ENCODE measurements around the gene GRIA1.

The GRIA1 gene

DNA sequence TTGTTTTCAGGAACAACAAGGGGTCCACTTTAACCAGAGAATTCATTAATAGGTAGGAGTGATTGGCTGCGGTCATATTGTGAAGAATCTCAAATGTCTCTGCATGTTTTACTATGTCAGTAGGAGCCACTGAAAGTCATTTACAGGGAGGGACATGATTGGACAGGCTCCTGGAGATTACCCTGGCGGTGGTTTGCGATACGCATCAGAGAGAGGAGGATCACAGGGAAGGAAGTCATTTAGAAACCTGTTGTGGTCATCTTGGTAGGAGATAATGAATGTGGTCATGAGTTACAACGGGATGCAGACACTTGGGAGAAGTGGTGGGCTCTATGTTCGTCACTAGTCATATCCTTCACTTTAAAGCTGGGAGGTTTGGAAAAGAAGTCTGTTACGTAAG is 285.5 kb downstream of the GRIA1 start:
- no peak for DNase-seq (ENCODE audit: low read depth in 1 of 2, low spot score in 1 of 2)

- no peak for DNase-seq (ENCODE audit: low read depth in 1 of 2, low spot score in 1 of 2)
Observed at GRCh38 chr5:153777681-153778581, 287.5 kb downstream of the GRIA1 start.

DNA sequence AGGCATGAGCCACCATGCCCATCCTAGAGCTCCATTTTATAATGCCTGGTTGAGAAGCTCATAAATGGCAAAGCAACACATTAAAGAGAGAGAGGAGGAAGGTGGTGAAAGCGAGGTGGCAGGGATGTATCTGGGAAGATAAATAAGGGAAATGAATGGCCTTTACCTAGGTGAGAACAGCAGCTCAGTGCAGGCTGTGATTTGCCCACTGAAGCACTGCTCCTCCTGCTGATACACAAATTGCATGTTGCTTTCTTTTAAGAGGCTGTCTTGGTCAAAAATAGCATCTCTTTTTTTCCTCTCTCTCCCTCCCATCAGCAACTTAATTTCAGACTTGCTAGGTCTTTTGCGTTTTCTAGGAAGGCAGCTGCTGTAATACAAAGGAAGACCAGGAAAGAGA is 289.4 kb downstream of the GRIA1 start:
- no peak for DNase-seq (ENCODE audit: low read depth in 1 of 2, low spot score in 1 of 2)

- DNase-seq (ENCODE audit: low read depth in 1 of 2, low spot score in 1 of 2) = no peak
Observed at GRCh38 chr5:153780876-153781705, 290.6 kb downstream of the GRIA1 start.

DNA sequence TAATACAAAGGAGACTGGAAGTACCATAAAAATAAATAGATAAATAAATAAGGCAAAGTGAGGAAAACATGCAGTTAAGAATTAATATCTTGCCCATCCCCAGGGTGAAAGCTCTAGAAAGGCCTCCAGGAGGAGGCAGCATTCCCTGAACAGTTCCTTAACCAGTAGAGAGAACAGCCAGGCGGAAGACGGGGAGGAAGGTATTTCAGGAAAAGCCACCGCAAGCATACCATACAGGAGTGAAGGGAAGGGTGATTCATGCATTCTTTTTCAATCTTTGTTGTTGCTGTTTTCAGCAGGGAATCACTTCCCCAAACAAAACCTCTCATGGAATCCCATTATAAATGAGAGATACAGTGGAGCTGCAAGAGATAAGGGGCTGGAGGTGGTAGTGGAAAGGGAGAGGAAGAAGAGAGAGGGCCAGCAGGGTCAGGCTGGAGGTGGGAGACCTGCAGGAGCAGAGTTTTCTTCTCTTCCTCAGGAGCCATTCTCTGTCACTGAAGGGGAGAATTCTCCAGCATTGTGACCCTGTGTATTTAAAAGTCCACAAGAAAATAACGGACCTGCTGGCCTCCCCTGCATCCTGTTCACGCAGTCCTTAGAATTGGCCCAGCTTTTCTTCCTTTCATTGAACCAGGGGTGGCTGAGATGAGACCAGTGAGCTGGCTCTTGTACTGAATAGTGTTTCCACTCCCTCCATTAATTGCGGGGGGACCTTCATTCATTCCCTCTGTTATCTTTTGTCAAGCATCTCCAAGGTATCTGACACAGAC is 292.3 kb downstream of the GRIA1 start:
- no peak for DNase-seq (ENCODE audit: low read depth in 1 of 2, low spot score in 1 of 2)

DNA sequence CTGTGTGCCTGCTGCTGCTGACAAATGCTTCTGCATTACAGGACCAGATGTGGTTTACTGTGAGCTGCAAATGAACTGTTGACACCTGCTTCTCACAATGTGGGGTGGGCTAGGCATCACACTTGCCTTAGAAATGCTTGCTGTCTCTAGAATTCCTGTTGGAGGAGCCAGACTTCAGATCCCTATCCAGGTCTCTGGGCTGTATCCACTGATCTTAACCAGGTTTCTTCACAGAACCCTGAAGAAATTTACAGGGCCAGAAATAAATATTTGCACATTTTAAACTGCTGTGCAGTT is 292.8 kb downstream of the GRIA1 start:
- no peak for DNase-seq (ENCODE audit: low read depth in 1 of 2, low spot score in 1 of 2)

GRCh38 chr5:153784277-153784676 is 293.8 kb downstream of the GRIA1 start:
- DNase-seq (ENCODE audit: low read depth in 1 of 2, low spot score in 1 of 2) = no peak

DNA sequence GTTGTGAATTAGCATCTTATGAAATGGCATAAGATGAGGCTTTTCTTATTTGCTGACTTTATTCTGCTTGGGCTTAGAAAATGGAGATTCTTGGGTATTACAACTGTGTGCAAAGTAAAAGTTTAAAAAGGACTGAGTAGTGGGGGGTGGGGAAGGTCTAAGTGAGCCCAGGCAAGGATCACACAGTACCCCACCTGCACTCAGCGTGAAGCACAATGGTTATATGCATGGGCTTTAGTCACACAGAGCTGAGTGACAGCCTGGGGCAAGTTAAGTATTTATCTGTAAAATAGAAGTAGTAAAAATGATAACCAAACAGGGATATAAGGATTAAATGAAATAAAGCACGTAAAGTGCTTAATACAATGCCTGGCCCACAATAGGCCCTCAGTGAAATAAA is 300.9 kb downstream of the GRIA1 start:
- DNase-seq (ENCODE audit: low read depth in 1 of 2, low spot score in 1 of 2) = no peak

GRCh38 chr5:153792305-153792704 is 301.8 kb downstream of the GRIA1 start:
- DNase-seq (ENCODE audit: low read depth in 1 of 2, low spot score in 1 of 2) = no peak

GRCh38 chr5:153793699-153794098 is 303.2 kb downstream of the GRIA1 start:
- DNase-seq (ENCODE audit: low read depth in 1 of 2, low spot score in 1 of 2) = no peak

DNA sequence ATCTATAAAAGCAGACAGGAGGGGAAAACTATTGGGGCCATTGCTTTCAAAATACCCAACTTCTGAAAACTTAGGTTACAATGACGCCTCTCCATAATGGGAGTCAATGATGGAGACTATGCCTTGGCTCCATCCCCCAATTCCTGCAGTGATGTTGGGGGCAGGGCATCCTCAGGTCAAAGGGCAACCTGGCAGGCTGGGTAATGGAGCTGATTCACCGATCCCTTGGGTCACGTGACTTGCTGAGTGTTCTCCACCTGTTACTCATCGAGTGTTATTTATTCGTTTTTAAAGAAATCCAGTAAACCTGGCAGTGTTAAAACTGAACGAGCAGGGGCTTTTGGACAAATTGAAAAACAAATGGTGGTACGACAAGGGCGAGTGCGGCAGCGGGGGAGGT is 303.9 kb downstream of the GRIA1 start:
- no peak for DNase-seq (ENCODE audit: low read depth in 1 of 2, low spot score in 1 of 2)

DNA sequence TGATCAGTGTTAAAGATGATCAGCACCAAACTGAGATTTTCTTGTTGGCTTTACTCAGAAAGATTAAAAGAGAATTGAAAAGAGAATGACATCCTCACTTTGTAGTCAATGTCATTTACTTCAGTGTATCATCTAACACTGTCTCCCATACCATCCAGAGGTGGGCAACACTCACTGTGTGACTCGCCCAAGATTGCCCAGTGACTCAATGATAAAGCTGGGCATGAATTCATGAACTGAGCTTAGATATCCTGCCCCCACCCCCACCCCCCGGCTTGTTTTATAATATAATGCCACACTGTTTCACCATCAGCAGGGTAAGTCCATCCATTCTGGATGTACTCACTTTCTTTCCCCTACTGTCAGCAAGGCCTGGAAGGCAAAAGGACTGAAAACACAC is 306.1 kb downstream of the GRIA1 start:
- no peak for DNase-seq (ENCODE audit: low read depth in 1 of 2, low spot score in 1 of 2)

- DNase-seq (ENCODE audit: low read depth in 1 of 2, low spot score in 1 of 2) = no peak
Observed at GRCh38 chr5:153797484-153797883, 307.0 kb downstream of the GRIA1 start.

DNA sequence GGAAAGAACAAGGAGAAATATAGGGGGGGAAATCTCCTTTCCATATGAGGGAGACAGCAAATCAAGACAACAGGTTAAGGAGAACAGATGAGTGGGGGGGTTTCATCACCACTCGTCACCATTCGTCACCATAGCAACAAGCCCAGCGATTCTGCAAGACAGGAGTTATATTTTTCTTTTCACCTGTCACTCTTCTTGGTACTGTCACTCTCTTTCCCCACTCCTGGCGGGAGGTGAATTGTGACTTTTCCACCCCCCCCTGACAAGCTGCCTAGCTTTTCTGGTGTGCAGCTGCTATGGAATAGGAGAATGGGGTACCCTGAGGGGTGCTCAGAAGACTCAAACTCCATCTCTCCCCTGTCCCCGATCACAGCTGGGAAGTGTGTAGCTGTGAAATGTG is 308.4 kb downstream of the GRIA1 start:
- no peak for DNase-seq (ENCODE audit: low read depth in 1 of 2, low spot score in 1 of 2)

GRCh38 chr5:153799466-153799865 is 309.0 kb downstream of the GRIA1 start:
- no peak for DNase-seq (ENCODE audit: low read depth in 1 of 2, low spot score in 1 of 2)

DNA sequence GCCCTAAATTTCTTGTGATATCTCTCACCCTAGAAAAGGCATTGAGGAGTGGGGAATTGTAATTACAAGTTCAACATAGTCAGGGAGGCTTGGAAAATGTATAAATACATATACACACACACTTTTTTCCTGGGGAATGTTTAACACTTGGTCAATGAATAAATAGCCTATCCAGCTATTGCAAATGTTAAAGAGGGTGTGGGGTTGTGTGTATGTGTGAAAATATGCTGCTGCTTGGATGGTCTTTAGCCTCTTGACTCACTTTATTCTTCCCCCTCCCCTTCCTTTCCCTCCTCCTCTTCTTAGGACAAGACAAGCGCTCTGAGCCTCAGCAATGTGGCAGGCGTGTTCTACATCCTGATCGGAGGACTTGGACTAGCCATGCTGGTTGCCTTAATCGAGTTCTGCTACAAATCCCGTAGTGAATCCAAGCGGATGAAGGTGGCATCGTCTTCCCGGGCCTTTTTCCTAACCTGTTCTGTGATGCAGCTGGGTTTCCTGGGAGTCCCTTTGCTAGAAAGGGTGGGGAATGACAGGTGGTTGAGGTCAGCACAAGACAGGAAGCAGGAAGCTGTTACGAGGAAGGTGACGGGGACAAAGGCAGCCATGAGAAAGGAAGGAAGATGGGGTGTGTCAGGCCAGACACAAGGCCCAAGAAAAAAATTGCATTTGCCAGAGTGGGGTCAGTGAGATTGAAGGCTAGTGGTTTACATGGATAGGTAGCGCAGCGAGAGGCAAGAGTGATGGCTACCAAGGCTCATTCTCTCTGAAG is 311.8 kb downstream of the GRIA1 start:
- DNase-seq (ENCODE audit: low read depth in 1 of 2, low spot score in 1 of 2) = no peak

GRCh38 chr5:153807801-153808200 is 317.3 kb downstream of the GRIA1 start:
- no peak for DNase-seq (ENCODE audit: low read depth in 1 of 2, low spot score in 1 of 2)

DNA sequence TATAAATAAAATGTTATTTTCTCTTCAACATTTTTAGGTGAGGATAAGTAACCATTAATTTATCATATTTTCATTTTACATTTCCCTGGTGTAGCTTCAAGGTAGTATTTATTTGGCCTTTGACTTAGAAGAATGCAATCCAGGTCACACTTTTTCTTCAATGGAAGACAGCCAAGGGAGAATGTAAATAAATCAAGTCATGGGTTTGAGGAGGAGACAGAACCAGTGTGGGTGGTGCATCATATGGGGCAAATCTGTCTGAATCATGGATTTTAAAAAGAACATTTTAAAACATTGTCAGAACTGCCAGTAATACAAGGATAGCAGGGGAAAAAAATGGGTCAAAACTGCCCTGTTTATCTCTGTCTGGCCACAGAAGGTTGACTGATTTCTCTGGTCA is 318.7 kb downstream of the GRIA1 start:
- no peak for DNase-seq (ENCODE audit: low read depth in 1 of 2, low spot score in 1 of 2)

DNA sequence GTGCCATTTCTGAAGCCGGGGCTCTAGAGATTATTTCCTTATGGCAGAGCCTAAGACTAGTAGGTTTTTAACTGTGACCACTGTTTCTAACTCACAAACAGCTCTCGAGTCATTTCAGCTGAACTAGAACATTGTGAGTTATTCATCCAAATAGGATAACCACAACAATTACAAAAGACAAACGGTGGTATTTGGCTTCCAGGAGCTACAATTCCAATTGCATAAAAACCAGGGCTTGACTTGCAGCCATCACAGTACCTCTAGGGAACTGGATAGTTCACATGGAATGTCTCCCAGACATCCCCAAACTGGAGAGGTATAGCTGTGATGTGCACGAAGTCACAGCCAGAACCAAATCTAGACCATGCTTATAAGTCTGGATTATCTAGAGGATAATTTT is 323.4 kb downstream of the GRIA1 start:
- DNase-seq (ENCODE audit: low read depth in 1 of 2, low spot score in 1 of 2) = no peak

- no peak for DNase-seq (ENCODE audit: low read depth in 1 of 2, low spot score in 1 of 2)
Observed at GRCh38 chr5:153816870-153817269, 326.4 kb downstream of the GRIA1 start.

- DNase-seq (ENCODE audit: low read depth in 1 of 2, low spot score in 1 of 2) = no peak
Observed at GRCh38 chr5:153818626-153819025, 328.2 kb downstream of the GRIA1 start.

All from activated CD4-positive, alpha-beta T cell treated with anti-CD3 and anti-CD28 coated beads, Interleukin-2, amount 50 U/mL, for 24 hours (primary cell).